HG03045 (cell line): ENCODE measurements around the gene ACAP2.
"Not testable (repeated sequence)": the region's sequence is repeated elsewhere in the genome, so short reads cannot be mapped to it uniquely, and the experiment has no call there.

ENCODE experiments used
- ATAC-seq: cut with Tn5 transposase; IDR thresholded peaks from one replicate; pipeline ENCODE4 v1.9.1; 2021; ENCODE audit warnings: mild to moderate bottlenecking, moderate library complexity; ENCODE audit not compliant: unreplicated experiment

ACAP2 gene, protein sequence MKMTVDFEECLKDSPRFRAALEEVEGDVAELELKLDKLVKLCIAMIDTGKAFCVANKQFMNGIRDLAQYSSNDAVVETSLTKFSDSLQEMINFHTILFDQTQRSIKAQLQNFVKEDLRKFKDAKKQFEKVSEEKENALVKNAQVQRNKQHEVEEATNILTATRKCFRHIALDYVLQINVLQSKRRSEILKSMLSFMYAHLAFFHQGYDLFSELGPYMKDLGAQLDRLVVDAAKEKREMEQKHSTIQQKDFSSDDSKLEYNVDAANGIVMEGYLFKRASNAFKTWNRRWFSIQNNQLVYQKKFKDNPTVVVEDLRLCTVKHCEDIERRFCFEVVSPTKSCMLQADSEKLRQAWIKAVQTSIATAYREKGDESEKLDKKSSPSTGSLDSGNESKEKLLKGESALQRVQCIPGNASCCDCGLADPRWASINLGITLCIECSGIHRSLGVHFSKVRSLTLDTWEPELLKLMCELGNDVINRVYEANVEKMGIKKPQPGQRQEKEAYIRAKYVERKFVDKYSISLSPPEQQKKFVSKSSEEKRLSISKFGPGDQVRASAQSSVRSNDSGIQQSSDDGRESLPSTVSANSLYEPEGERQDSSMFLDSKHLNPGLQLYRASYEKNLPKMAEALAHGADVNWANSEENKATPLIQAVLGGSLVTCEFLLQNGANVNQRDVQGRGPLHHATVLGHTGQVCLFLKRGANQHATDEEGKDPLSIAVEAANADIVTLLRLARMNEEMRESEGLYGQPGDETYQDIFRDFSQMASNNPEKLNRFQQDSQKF

DNA sequence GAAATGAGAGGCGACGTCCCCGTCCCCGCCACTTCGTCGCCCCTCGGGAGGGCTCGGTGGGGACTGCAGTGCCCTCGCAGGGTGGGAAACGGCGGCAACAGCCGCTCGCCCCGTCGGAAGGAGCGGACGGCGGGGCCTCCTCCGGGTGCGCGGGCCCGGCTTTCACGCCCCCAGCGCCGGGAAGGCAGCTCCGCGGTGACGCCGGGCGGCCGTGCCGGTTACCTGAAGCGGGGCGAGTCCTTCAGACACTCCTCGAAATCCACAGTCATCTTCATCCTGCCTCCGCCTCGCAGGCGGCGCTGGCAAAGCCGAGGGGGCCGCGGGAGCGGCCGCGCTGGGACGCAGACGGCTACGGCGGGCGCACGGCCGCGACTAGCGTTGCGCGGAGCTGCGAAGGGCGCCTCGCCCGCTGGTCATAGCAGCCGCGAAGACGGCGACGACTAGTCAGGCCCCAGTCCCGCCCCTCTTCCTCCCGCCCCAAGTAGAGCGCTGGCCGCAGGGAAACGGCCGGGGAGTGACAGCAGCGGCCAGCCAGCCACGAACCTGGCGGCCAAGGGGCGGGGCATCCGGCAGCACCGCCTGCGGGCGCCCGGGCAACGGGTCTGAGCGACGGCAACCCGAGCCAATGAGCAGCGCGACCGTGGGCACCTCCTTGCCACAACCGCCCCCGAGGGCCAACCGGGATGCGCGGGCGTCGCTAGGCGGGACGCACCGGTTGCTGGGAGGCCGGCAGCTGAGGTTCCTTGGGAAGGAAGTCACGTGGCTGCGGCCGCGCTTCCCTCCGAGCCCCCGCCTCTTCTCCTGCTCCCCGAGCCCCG, at the start of gene ACAP2:
Gene ACAP2 (minus strand): TSS at position 448 of the 818 bp plus-strand sequence. CDS start 173 bp downstream, at position 275.
- ATAC-seq = peak; percentile 96

DNA sequence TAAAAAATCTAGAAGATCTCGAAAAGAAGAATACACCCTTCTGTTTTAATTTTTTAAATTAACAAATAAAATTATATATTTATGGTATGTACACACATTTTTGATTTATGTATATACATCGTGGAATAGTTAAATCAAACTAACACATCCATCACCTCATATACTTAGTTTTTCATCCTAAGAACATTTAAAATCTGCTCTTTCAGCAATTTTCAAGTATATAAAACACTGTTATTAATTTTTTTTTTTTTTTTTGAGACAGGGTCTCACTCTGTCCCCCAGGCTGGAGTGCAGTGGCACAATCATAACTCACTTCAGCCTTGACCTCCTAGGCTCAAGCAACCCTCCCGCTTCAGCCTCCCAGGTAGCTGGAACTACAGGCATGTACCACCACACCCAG, 32.8 kb upstream of the ACAP2 start:
- no peak for ATAC-seq

- ATAC-seq = not testable (repeated sequence)
These were observed 32.3 kb upstream of the ACAP2 start for GRCh38 chr3:195475116-195475515.

DNA sequence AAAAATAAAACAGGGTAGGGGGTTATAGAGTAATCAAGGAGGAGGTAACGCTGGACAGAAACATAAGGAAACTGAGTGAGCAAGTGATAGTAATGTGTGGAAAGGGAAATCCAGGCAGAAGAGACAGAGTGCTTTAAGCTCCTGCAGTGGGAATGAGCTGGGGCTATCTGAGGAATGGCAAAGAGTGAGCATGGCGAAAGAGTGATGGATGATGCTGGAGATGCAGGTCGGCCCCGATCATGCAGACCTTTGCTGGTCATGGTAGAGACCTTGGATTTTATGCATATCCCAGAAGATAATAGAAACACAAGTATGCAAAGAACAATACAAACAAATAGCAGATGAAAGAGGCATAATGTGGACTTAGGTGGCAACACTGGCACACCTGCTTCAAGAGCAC, 26.0 kb upstream of the ACAP2 start:
- no peak for ATAC-seq

DNA sequence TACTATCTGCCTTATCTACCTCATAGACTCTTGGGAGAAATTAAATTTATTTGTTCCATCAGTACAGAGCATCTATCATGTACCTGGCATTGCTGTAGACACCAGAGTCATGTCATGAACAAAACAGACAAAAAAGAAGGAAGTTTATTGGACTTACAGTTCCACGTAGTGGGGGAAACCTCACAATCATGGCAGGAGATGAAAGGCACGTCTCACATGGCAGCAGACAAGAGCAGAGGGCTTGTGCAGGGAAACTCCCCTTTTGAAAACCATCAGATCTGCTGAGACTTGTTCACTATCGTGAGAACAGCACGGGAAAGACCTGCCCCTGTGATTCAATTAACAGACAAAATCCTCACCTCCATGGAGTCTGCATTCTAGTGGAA, 25.6 kb upstream of the ACAP2 start:
- no peak for ATAC-seq

- no peak for ATAC-seq
These were observed 25.0 kb upstream of the ACAP2 start for GRCh38 chr3:195467641-195468390.

DNA sequence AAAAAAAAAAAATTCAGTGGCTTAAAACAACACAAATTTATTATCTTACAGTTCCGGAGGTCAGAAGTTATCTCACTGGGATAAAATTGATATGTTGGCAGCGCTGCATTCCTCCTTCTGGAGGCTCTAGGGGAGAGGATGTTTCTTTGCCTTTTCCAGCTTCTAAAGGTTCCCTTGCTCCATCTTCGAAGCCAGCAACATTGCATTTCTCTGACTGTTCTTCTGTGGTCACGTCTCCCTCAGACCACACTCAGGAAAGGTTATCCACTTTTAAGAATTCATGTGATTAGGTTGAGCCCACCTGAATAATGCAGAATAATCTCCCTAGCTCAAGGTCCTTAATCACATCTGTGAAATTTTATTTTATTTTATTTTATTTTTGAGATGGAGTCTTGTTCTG, 23.4 kb upstream of the ACAP2 start:
- no peak for ATAC-seq

GRCh38 chr3:195462922-195463321, 20.1 kb upstream of the ACAP2 start:
- not testable (repeated sequence) for ATAC-seq

GRCh38 chr3:195462308-195462610, 19.4 kb upstream of the ACAP2 start:
- ATAC-seq = no peak

DNA sequence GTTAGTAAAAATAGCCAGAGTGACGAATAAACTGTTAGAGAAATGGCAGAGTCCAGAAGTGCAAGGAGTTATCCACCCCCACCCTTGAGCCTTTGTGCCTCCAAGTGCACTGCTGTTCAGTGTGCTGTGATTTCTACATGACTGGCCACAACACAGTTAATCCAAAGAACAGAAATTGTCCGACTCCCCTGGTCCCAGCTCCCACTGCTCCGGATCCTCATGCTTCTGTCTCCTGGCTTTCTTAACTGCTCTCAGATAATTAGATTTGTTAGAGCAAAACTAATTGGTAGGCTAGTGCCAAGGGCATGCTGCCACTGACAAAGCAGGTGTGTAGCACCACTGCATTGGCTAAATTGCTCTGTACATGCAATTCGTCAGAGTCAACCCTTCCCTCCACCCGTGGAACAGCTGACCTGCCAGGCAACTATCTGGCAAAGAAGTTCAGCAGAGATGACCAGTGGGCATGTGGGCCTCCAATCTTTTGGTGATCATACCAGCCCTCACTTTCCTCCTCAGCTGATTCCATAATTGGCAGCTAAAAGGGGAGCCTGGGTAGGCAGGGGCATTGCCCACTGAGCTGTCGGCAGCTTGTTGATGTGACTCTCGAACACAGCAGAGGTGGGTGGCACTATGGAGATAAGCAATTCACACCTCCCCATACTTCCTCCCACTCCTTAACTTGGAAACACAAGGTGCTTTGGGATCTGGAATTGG, 18.9 kb upstream of the ACAP2 start:
- ATAC-seq = no peak

DNA sequence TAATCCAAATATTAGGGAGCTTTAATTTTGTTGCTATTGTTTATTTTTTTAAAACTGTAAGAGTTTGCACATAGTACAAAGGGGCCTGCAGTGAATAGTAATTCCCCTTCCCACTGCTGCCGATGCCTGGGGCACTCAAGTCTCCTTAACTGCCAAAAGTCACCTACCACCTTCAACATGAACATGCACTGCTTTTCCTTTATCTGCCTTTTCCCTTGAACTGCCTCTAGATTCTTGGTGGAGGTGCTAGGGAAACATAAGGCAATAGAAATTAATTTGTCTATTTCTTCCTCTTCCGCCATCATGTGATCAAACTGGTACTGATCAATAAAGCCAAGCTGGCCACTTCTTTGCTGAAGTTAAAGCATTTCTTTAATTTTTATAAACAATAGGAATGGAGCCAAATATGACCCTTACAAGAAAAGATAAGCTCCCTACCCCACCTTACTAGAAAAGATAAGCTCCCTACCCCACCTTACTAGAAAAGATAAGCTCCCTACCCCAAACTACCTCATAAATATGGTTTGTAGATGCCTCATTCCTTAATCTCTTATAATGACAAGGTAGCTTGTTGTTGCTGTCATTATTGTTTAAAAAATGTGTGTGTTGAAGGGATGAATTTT, 17.4 kb upstream of the ACAP2 start:
- ATAC-seq = no peak

GRCh38 chr3:195458316-195458717, 15.5 kb upstream of the ACAP2 start:
- ATAC-seq = no peak

- ATAC-seq = no peak
These were observed 13.0 kb upstream of the ACAP2 start for GRCh38 chr3:195455789-195456188.

DNA sequence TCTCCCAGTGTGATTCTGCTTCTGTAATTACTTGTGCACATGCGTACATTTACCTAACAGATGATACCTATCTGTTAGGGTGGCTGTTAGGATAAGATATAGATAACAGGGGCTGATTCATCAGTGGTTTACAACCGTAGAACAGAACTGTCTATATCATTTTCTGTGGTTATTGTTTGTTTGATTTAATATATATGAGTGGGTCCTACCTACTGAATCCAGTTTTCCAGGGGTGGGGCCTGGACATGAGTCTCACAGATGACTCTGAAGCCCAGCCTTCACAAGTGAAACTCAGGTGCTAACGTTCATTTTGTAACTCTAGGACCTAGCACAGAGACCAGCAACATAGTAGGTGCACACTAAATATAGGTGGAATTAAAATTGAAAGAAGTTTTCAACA, 10.4 kb upstream of the ACAP2 start:
- ATAC-seq = no peak

DNA sequence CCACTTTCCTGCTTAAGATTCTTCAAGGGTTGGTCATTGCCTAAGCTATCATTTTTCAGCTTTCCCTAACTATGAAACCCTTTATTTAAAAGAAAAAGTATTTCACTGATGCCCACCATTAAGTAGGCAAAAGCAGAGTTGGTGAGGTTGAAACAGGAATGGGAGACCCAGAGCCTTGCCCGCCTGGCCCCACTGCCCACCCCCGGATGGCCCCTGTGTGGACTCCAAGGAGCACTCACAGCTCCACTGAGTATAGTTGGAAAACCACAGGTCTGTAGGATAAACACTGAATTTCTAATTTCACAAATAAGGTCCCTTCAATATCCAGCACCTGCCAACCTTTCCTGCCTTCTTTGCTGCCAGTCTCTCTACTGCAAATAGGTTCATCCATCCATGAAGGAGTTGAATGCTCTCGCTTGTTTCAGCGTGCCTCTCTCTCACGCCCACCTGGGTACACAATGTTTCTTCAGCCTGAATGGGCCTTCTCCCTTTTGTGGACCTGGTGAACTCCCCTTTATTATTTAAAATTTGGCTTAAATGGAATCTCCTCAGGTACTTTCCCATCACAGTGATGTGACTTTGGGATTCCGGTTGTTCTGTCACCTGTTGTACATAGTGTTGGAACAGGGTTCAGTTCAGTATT, 8.7 kb upstream of the ACAP2 start:
- no peak for ATAC-seq

GRCh38 chr3:195450731-195451229, 8.0 kb upstream of the ACAP2 start:
- no peak for ATAC-seq

DNA sequence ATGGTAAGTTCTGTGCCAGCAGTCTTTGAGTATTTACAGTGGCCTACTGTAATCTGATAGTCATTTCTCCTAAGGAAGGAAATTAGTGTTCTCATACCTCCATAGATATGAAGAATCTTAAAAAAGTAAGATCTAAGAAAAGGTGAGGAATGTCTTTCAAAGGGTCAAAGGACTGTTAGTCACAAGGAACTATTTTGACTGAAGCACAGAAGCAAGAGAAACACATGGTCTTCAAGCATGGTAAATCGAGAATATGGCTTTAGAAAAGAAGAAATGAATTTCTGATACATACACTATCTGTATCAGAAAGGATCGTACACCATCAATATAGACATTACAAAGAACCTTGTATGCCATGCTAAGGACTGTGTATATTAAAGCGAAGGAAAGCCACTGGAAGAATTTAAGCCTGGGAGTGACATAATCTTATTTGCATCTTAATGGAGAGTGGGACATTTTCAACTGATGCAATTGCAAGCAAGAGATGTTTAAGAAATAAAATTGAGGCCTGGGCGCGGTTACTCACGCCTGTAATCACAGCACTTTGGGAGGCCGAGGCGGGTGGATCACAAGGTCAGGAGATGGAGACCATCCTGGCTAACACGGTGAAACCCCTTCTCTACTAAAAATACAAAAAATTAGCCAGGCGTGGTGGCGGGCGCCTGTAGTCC, 5.5 kb upstream of the ACAP2 start:
- ATAC-seq = no peak

GRCh38 chr3:195447201-195447600, 4.4 kb upstream of the ACAP2 start:
- ATAC-seq = no peak

DNA sequence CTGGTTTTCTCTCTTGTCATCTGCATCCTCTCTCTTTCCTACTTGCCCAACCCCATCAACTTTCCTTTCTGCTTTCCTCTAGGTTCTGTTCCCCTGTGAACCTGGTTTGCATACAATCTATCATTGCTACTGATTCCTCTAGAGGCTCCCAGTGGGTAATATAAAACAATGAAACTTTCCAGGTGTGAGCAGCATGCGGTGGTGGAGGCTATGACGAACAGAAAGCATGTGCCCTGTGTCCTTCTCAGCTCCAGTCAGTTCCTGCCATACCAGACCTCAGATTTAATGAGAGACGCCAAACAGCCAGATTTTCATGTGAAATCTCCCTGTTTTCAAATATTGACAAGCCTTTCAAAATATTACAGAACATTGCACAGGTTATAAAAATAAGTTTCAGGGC, 3.5 kb upstream of the ACAP2 start:
- no peak for ATAC-seq
